Fibroblast of peridontal ligament (primary cell): ENCODE data around the gene MICU2.

ENCODE experiments used
- DNase-seq: peaks from one replicate; pipeline ENCODE4 v3.0.0-alpha.2; 2010; ENCODE audit errors: extremely low read depth

The MICU2 gene, protein sequence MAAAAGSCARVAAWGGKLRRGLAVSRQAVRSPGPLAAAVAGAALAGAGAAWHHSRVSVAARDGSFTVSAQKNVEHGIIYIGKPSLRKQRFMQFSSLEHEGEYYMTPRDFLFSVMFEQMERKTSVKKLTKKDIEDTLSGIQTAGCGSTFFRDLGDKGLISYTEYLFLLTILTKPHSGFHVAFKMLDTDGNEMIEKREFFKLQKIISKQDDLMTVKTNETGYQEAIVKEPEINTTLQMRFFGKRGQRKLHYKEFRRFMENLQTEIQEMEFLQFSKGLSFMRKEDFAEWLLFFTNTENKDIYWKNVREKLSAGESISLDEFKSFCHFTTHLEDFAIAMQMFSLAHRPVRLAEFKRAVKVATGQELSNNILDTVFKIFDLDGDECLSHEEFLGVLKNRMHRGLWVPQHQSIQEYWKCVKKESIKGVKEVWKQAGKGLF

DNA sequence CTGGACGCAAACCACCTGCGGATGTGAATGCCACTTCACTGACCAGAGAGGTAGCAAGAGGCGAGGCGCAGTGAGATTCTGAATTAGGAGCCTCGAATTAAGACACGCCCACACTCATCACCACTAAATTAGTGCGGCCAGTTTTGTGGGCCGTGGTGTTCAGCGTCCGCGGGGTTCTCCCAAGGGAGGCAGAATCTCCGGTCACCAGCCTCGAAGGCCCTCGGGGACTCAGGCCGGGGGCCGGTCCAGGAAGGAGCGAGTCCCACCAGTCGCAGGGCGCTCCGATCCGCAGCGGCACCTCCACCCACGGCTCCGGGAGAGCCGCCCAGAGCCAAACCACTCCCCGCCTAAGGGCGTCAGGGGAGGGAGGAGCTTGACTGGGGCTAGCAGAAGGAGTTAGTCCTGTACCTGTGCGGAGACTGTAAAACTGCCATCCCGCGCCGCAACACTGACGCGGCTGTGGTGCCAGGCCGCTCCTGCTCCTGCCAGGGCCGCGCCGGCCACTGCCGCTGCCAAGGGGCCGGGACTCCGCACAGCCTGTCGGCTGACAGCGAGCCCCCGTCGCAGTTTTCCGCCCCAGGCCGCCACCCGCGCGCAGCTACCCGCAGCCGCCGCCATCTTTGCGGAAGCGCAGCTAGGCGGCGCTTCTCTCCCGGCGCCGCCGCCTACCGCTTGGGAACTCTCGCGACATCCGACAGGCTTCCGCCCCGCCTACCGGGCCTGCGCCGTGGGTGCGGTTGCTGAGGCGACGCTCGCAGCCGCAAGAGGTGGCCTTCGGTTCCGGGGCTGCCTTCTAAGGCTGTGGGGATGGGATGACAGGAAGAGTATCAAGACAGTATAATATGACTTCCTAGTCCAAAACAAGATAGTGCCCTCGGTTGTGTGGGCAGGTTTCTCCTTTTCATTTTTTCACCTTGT, at the start of gene MICU2:
TSS of gene MICU2 (minus strand) at position 640 of the 918 bp plus-strand sequence. CDS start at position 618, 22 bp downstream.
- peak; percentile 89 for DNase-seq

DNA sequence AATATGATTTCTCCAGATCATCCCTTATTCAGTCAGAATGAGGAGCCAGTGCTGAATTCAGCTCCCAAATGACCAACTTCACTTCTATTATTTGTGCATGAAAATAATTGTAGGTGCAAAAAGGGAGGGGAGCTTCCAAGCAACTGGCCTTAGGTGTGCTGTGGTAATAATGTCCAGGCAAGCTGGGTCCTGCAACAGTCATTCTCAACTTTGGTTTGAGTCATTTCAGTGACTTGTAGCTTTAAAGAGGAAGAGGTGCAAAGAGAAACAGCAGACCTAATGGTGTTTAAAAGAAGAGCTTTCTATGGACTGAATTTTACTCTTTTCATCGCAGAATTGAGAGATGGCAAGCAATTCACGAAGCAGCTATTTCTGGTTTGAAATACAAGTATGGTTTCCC, 37.7 kb upstream of the MICU2 start:
- no peak for DNase-seq

DNA sequence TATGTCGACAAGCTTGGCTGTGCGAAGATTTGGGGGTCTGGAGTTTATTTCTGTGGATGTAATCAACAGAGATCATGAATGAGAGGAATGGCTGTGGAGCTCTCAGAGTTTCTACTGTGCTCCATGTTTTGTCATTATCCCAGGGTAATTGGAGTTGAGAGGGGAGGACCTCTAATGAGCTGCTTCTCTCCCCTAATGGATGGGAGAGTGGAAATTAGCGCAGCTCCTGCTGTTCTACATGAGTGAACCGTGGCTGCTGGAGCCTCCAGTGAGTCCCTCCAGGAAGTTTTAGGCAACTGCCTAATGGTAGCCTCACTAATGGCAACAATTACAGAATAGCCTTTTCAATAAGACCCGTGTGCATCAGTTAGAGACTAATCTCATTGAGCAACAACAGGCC, 35.6 kb upstream of the MICU2 start:
- DNase-seq = no peak

DNA sequence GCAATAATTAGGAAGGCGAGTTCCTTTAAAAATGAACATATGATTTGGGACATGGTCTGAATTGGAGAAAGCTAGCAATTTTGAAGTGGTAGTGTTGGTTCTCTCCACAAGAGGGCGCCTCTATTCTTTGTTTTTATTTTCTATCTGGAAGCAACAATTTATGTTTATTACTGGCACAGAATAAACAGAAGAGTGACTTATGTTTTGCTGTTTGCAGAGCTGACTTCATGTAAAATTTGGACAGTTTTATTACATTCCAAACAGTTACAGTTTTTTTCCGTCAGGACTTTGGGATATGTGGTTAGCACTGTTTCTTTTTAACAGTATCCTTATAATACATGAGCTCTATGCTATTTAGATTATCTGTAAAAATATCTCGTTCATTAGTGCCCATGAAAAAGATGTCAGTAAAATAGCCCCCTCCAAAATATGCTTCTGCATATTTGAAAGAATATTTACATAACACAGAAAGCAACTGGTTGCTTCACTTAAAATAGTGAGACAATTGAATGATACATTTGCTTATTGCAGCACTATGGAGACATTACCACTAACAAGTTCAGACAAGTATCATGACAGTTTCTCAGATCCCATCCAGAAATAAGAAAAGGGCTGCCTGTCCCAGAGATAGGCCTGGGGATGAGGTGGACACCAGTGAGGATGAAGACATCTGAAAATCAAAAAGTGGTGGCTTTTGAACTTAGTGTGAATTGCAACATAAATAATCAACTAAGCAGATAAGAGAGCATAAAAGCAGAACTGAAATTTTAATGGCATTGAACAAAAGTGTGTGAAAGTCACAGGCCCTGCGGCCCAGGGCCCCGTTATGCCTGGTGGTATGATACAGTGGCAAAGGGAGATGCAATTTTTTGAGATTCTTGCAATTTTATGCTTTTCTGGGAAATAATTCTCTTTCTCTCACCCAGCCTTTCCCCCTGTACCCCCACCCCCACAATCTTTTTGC, 34.6 kb upstream of the MICU2 start:
- DNase-seq = peak; percentile 39

DNA sequence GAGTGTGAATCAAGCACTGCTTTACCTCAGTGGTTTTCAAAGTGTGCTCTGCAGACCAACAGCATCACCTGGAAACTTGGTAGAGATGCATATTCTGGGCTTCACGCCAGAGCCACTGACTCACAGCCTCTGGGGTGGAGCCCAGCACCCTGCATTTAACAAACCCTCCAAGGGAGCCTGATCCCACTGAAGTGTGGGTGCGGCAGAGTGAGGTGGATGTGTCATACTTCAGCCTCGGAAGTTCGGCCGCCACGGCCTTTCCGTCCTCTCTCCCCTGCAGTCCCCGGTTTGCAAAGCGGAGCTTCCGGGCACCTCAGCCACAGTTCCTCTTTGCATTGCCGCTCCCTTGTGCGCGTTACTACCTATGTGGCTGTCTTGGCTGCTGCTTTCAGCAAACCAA, 33.3 kb upstream of the MICU2 start:
- DNase-seq = no peak

DNA sequence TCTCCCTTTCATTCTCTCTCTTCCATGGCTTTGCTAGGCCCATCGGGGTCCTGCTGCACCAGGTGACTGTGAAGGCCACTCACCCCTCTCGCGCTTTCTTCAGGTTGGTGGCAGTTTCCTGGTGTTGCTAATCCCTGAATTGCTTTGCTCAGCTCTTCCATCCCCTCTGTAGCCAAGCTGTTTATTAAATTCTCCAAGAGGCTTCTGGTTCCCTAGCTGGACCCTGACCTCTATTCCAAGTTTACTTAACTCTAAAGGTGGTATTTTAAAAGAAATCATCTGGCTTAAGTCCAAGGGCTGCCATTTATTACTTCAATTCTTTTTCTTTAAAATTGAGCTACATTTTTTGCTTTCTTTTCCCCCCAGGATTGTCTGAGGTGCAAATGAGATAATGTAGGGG, 32.7 kb upstream of the MICU2 start:
- DNase-seq = no peak

DNA sequence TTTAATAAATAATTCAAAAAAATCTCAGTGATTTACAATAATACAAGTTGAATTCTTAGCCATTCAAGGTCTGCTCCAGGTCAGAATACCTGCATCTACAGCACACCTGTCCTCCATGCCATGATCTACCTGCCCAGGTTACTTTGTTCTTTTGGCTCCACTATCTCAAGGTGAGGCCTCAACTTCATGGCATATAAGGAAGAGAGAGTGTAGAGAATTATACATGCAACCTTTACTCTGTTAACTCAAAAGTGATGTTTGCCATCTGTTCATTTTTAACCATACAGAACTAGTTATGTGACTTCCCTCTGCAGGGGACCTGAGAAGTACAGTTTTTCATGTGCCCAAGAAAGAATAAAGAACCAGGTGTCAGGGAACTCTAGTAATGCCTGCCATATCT, 28.2 kb upstream of the MICU2 start:
- DNase-seq = no peak

DNA sequence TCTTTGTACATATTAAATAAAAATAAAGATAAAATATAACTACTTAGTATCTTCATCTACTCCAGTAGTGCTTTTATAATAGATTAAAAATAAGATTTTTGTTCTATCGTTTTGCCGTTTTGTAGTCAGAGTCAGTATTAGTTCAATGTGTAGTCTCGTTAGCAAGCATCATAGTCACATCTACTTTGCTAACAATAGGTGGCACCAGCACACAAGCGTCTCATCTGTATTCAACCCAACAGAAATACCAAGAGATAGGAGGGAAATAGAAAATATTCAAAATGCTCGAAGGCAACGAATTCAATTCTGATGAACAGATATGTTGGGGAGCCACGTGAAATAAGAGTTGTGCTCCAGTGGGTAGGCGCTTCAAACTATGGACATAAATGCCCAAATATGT, 21.4 kb upstream of the MICU2 start:
- DNase-seq = peak; percentile 48

DNA sequence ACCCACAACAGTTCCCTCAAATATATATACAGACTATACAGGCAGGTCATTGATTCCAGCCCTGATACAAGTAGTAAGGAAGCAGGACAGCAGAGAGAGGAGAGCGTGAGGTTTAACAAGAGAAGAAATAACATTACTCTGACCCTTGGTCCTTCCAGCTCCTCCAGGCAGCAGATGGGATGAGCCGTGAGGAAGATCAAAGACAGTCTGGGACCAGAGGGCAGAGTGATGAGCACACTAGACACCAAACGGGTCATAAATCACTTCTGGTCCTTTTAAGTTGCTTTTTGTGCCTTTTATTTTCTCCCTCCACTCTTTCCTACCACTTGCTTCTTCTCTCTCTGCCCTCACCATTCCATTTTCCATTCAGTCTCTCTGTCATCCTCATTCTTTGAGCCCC, 16.9 kb upstream of the MICU2 start:
- DNase-seq = no peak

DNA sequence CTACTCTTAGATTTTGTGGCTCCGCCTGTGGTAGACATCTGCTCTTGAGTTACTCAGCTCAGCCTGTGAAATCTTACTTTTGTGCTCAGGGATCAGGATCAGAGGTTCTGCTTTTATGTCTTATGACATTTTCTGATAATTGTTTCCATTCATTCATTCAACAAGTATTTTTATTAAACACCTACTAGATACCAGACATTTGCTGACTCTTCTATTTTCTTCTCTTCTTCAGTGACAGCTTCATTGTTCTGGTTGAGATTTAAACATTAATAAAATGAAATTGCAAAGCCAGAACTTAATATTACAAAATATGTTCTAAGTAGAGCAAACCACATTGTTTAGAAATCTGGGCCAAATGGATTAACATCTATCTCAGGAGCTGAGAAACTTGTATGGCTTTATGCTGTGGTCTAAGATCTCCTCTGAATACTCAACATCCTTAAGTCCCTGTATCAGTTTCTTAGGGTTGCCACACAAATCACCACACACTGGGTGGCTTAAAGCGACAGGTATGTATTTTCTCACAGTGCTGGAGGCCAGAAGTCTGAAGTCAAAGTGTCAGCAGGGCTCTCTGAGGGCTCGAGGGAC, 15.8 kb upstream of the MICU2 start:
- no peak for DNase-seq

DNA sequence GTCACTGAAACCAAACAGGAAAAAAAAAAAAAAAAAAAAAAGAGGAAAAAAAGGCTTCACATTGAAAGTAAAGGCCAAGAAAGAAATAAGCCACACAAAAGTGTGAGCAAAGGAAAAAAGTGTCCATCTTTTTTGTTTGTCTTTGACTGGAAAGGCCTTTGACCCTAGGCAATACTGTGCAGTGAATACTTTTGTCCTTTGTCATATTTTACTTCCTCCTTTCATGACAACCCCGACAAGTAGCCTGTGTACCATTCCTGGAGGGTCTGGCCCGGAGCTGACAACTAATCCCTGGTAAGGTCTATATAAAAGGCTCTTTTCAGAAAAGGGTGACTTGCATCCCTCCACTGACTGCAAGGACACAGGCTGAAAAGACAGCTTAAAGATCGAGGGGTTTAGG, 12.9 kb upstream of the MICU2 start:
- DNase-seq = no peak

DNA sequence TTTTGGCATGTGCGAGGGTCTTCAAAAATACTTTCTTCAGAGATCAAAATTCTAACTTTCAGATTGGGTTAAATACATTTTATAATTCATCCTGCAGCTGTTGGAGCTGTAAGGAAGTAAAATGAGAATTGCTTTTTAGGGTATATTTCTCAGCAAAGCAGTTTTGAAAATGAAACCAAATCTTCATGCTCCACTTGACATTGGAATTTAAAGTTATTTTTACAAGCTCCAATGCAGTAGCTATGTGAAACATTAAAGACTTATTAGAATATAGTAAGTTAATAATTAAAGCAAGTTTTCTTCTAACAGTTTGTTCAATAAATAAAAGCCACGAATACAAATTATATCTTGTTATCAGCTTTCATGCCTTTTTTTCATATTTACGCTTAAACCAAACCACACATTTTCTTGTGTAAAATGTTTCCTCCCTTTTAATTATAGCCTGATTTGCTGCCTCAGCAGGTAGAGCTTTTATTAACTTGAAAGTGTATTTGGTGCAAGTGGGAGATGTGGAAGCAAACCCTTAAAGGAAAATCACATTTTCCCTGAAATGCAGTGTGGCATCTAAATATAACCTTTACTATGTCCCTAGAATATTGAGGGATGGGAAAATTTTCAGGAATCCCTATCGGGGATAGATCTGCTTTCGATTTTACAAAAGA, 12.4 kb upstream of the MICU2 start:
- no peak for DNase-seq

DNA sequence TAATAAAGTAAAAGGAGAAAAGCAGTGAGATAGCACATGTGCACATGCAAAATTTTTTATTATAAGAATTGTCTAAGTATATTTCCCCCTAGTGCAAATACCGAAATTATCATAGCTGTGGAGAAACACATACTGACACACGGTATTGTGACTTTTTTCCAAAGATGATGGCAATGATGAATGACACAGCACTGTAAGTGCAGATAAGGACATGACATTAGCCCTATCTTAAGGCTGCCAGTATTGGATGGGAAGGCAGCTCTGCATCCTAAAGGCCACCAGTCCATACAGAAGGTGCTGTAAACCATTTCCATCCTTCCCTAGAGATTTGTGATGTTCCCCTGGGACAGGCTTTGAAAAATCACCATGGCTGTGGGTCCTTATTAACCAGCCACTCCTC, 11.5 kb upstream of the MICU2 start:
- DNase-seq = no peak

DNA sequence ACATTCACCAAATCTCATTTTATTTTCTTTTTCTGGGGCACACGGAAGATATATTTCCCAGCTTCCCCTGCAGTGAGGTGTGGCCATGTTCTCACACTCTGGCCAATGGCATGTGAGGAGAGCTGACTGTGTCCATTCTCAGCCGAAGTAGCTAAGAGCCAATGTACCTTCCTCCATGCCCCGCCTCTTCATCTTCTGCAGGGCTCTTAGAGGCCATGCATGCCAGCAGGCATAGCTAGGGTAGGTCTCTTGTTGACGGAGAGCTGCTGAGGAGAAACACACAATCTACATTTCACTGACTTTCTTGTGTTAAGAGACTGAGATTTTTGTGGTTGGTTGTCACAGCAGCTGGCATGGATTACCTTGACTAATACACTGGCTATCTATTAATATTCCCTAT, 9.8 kb upstream of the MICU2 start:
- DNase-seq = no peak

DNA sequence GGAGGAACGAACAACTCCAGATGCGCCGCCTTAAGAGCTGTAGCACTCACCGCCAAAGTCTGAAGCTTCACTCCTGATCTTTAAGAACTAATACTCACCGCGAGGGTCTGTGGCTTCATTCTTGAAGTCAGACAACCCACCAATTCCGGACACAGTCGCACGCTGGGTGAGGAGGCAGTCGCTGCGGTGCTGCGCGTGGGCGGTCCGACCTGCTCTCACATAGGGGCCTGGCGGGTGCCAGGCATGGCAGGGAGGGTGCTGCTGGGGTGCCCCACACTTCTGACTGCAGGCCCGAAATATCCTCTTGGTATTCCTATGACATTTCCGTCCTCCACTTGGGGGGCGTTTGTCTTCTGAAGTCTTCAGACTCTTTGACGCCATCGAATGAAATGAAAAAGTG, 7.4 kb upstream of the MICU2 start:
- DNase-seq = no peak

DNA sequence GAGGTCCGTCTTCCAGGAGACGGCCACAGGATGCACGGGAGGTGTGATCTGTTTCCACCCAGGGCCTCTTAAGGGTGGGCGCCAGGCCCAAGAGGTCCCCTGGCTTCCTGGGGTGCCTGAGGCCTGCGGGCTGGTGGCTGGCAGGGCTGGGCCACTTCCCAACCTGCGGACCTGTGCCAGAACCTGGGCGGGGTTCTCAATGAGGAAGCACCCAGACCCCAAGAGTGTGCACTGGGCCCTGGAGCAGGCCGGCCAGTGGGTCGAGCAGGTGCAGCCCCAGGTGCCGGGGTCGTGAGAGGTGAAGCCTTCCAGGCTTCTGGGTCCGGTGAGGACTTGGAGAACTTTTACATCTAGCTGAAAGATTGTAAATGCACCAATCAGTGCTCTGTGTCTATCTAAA, 6.7 kb upstream of the MICU2 start:
- DNase-seq = no peak

DNA sequence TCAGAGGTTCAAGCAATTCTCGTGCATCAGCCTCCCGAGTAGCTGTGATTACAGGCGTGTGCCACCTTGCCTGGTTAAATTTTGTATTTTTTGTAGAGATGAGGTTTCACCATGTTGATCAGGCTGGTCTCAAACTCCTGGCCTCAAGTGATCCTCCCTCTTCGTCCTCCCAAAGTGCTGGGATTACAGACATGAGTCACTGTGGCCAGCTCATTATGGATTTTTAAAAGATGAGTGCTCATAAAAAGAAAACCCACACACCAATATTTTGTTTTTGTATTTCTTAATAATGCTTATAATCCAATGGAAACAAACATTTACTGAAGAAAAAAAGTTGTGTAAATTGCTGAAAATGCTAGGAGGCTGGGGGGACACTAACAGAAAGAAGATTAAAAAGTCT, 5.0 kb upstream of the MICU2 start:
- no peak for DNase-seq

DNA sequence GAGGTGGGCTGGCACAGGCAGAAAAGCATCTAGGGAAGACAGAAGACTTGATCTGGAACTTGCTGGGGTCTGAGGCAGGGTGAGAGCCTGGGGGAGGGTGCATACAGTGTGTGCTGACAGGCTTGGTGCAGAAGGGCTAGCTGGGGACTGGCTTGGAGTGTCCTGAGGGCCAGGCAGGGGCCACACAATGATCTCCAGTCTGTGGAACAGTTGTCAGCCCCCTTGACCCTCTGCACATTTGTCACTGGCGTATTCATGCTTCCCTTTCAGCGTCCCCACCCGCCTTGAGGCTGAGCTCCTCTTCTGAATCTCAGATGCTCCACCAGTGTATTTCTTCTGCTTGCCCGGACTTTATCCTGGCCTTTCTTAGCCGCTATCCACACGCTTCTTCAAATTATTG, 2.8 kb upstream of the MICU2 start:
- DNase-seq = no peak

DNA sequence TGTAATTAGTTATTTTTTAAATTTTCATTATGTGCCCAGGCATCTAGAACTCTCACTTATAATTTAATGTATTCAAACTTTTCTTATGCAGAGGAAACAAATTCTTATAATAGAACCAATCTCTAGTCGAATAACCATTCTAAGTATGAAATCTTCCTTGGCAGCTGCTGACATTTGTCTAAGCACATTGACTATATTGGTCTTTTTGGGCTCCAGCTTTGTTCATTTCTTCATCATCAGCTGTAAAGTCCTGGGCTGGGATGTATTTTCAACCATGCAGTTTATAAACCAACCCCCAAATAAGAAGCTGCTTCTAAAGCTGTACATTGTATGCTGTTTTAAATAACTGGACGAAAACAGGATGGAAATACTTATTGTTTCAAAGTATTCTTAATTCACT, 2.3 kb upstream of the MICU2 start:
- DNase-seq = no peak

DNA sequence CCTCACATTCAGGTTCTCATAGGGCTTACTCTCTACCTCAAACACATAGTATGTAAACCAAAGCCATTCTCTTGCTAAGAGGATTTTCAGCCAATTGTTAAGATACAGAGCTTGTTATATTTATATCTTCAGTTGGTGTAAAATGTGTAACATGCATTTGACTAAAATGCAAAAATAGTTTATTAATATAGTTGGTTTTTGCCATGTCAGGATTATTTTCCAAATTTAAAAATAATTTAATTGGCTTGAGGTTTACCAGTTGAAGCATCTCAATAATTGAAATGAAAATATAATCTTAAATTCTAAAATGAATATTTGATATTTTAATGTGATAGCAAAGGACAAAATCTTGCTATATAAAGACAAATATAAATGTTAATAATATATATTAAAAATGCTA, 7.2 kb downstream of the MICU2 start:
- DNase-seq = no peak

DNA sequence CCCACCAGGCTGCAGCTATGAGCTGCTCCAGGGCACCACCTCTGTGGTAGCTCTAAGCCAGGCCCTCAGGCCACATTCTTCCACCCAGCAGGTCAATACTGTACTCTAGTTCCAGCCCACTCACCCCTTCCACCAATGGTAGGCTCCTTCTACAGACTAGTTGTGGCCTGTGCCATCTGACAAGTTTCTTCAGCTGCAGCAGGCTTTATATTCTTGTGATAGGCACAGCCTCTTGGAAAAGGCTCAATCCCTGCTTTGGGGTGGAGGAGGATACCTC, 8.5 kb downstream of the MICU2 start:
- no peak for DNase-seq
